HEK293 (cell line): ENCODE data around the gene KCNIP4.

Source experiments
- CTCF ChIA-PET: fragments of 350-600 bp; formaldehyde crosslinking; extraction: SDS; loops from one replicate; lab custom pipeline; 2021; ENCODE audit warnings: antibody characterized with exemption; lab: Yijun Ruan, JAX
- POLR2A ChIA-PET: fragments of 300-600 bp; formaldehyde crosslinking; extraction: SDS; loops from one replicate; lab custom pipeline; 2020; ENCODE audit warnings: antibody characterized with exemption, inconsistent platforms; lab: Yijun Ruan, JAX
- H3K27ac ChIP-seq: fragments of 200-500 bp; sonication (Bioruptor generic); 2 replicates; pipeline ENCODE4 v1.5.1; 2014; ENCODE audit warnings: low read depth, low read length, control low read depth, inconsistent platforms; ENCODE audit errors: extremely low read depth
- H3K36me3 ChIP-seq, 2 experiments: fragments of 200-500 bp in 1 of 2; sonication (Bioruptor generic) in 1 of 2; 1 replicate in 1 of 2; 2 replicates in 1 of 2; pipeline ENCODE4 v1.5.1; 2014 to 2017; ENCODE audit warnings: inconsistent platforms in 2 of 2, low read length in 2 of 2; ENCODE audit not compliant: control insufficient read depth in 2 of 2, insufficient read depth in 1 of 2
- H3K4me1 ChIP-seq: fragments of 200-500 bp; sonication (Bioruptor generic); 2 replicates; pipeline ENCODE4 v1.5.1; 2014; ENCODE audit warnings: mild to moderate bottlenecking, low read length, inconsistent platforms; ENCODE audit not compliant: control insufficient read depth, insufficient read depth
- H3K4me3 ChIP-seq: 2 replicates; pipeline ENCODE4 v1.5.1; 2011; ENCODE audit warnings: low read depth, mild to moderate bottlenecking, control low read depth, low read length, moderate library complexity
- H3K9me3 ChIP-seq: fragments of 200-500 bp; sonication (Bioruptor generic); 2 replicates; pipeline ENCODE4 v1.5.1; 2014; ENCODE audit warnings: low read depth, low read length, inconsistent platforms; ENCODE audit not compliant: control insufficient read depth, insufficient read depth
- AEBP2 ChIP-seq: fragments of 450-650 bp; formaldehyde crosslinking; IDR thresholded peaks from 2 replicates; pipeline ENCODE4 v1.5.1; 2016; ENCODE audit warnings: missing biosample characterization, missing genetic modification characterization, borderline replicate concordance
- BCL11A ChIP-seq: fragments of 450-650 bp; formaldehyde crosslinking; IDR thresholded peaks from 2 replicates; pipeline ENCODE4 v1.5.1; 2016; ENCODE audit warnings: low read depth, missing biosample characterization, missing genetic modification characterization
- BCL11B ChIP-seq: fragments of 450-650 bp; formaldehyde crosslinking; IDR thresholded peaks from 2 replicates; pipeline ENCODE4 v1.5.1; 2016; ENCODE audit warnings: low read depth, missing biosample characterization, missing genetic modification characterization
- KLF10 ChIP-seq: fragments of 450-650 bp; IDR thresholded peaks from 2 replicates; pipeline ENCODE4 v1.5.1; 2018; ENCODE audit warnings: missing biosample characterization, mild to moderate bottlenecking, missing genetic modification characterization
- SCRT1 ChIP-seq: fragments of 450-650 bp; formaldehyde crosslinking; IDR thresholded peaks from 2 replicates; pipeline ENCODE4 v1.5.1; 2016; ENCODE audit warnings: missing biosample characterization, missing genetic modification characterization, borderline replicate concordance
- ZNF2 ChIP-seq: fragments of 450-650 bp; formaldehyde crosslinking; IDR thresholded peaks from 2 replicates; pipeline ENCODE4 v1.5.1; 2016; ENCODE audit warnings: missing biosample characterization, missing genetic modification characterization
- ZNF239 ChIP-seq: fragments of 450-650 bp; formaldehyde crosslinking; IDR thresholded peaks from 2 replicates; pipeline ENCODE4 v1.5.1; 2016; ENCODE audit warnings: missing biosample characterization, missing genetic modification characterization
- ZNF350 ChIP-seq: fragments of 450-650 bp; formaldehyde crosslinking; IDR thresholded peaks from 2 replicates; pipeline ENCODE4 v1.5.0; 2017; ENCODE audit warnings: missing biosample characterization, mild to moderate bottlenecking, missing genetic modification characterization
- ZNF530 ChIP-seq: fragments of 450-650 bp; formaldehyde crosslinking; IDR thresholded peaks from 2 replicates; pipeline ENCODE4 v1.5.1; 2016; ENCODE audit warnings: low read depth, missing biosample characterization, missing genetic modification characterization
- ZNF645 ChIP-seq: fragments of 450-650 bp; formaldehyde crosslinking; IDR thresholded peaks from 2 replicates; pipeline ENCODE4; 2016; ENCODE audit warnings: missing biosample characterization, missing genetic modification characterization
- ZNF664 ChIP-seq: fragments of 450-650 bp; formaldehyde crosslinking; IDR thresholded peaks from 2 replicates; pipeline ENCODE4 v1.5.1; 2016; ENCODE audit warnings: missing biosample characterization, missing genetic modification characterization
- ZNF76 ChIP-seq: fragments of 450-650 bp; formaldehyde crosslinking; IDR thresholded peaks from 2 replicates; pipeline ENCODE4; 2016; ENCODE audit warnings: low read depth, missing biosample characterization, missing genetic modification characterization, borderline replicate concordance
- ZNF785 ChIP-seq: fragments of 450-650 bp; formaldehyde crosslinking; IDR thresholded peaks from 2 replicates; pipeline ENCODE4 v1.5.1; 2016; ENCODE audit warnings: missing biosample characterization, missing genetic modification characterization
- ZNF830 ChIP-seq: fragments of 450-650 bp; IDR thresholded peaks from 2 replicates; pipeline ENCODE4 v1.5.0; 2018; ENCODE audit warnings: missing biosample characterization, missing genetic modification characterization, low read depth, mild to moderate bottlenecking, moderate library complexity
- TF ChIP-seq, protein P1 (sequence below): fragments of 450-650 bp; formaldehyde crosslinking; IDR thresholded peaks from 2 replicates; pipeline ENCODE4 v1.5.1; 2016; ENCODE audit warnings: missing biosample characterization, missing genetic modification characterization
- TF ChIP-seq, protein P2 (sequence below): fragments of 450-650 bp; formaldehyde crosslinking; IDR thresholded peaks from 2 replicates; pipeline ENCODE4 v1.5.1; 2016; ENCODE audit warnings: missing biosample characterization, missing genetic modification characterization

Gene KCNIP4

DNA sequence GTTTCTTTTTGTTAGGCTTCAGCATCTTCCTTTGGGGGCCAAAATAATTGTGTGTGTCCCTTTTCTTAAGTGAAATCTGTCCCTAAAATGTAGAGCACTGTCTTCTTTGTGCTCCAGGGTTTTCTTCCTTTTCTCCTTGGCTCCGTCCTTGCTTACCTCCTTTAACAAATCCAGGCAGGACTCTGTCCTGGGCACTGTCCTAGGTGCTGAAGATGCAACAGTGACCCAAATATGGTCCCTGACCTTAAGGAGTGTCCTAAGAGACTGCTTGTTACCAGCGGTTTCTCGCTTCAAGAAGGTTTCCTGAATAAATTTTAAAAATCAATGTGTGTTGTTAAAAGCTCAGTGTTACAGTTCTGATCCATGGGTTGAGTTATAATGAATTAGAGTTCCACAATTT, 471.8 kb downstream of the KCNIP4 start:
- TF ChIP-seq ZNF645 (tag by site-specific recombination) (no peak), ZNF830 (no peak), ZNF2 (tag by site-specific recombination) (no peak)
- TF ChIP-seq, protein P1, sequence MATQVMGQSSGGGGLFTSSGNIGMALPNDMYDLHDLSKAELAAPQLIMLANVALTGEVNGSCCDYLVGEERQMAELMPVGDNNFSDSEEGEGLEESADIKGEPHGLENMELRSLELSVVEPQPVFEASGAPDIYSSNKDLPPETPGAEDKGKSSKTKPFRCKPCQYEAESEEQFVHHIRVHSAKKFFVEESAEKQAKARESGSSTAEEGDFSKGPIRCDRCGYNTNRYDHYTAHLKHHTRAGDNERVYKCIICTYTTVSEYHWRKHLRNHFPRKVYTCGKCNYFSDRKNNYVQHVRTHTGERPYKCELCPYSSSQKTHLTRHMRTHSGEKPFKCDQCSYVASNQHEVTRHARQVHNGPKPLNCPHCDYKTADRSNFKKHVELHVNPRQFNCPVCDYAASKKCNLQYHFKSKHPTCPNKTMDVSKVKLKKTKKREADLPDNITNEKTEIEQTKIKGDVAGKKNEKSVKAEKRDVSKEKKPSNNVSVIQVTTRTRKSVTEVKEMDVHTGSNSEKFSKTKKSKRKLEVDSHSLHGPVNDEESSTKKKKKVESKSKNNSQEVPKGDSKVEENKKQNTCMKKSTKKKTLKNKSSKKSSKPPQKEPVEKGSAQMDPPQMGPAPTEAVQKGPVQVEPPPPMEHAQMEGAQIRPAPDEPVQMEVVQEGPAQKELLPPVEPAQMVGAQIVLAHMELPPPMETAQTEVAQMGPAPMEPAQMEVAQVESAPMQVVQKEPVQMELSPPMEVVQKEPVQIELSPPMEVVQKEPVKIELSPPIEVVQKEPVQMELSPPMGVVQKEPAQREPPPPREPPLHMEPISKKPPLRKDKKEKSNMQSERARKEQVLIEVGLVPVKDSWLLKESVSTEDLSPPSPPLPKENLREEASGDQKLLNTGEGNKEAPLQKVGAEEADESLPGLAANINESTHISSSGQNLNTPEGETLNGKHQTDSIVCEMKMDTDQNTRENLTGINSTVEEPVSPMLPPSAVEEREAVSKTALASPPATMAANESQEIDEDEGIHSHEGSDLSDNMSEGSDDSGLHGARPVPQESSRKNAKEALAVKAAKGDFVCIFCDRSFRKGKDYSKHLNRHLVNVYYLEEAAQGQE: peak; percentile 80
- CTCF ChIA-PET: no interaction called here
- Histone ChIP-seq H3K4me1 (no peaks in the 10 kb centered on the region), H3K9me3 (no peaks in the 10 kb centered on the region), H3K36me3 (no peaks in the 10 kb centered on the region), H3K27ac (no peak overlapping the region), H3K4me3 (no peak overlapping the region)
- POLR2A ChIA-PET: no interaction called here

DNA sequence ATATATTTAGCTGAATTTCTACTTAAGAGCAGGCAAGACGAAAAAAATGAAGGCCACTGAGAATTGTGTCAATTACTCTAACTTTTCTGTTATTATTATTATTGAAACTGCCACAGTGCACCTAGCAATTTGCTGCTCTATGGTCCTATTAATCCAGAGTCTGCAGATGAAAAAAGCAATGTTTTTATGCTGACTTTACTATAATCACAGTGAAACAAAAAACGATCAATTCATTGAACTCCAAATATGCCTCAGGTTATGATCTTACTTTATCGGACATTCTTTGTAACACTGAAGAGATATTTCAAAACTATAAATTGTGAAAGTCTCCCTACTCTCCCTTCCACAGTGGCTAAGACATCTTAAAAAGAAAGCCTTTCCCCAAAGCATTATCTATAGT, 474.4 kb downstream of the KCNIP4 start:
- Histone ChIP-seq H3K36me3 (no peaks in the 10 kb centered on the region), H3K4me1 (no peaks in the 10 kb centered on the region), H3K9me3 (no peaks in the 10 kb centered on the region), H3K27ac (no peak overlapping the region), H3K4me3 (no peak overlapping the region)
- POLR2A ChIA-PET: no interaction called here
- TF ChIP-seq BCL11A (tag by site-specific recombination): no peak
- no peak for TF ChIP-seq ZNF239
- TF ChIP-seq BCL11B (tag by site-specific recombination): no peak
- TF ChIP-seq ZNF350 (tag by site-specific recombination): no peak
- TF ChIP-seq KLF10 (tag by site-specific recombination): no peak
- TF ChIP-seq SCRT1: no peak
- TF ChIP-seq, protein P2, sequence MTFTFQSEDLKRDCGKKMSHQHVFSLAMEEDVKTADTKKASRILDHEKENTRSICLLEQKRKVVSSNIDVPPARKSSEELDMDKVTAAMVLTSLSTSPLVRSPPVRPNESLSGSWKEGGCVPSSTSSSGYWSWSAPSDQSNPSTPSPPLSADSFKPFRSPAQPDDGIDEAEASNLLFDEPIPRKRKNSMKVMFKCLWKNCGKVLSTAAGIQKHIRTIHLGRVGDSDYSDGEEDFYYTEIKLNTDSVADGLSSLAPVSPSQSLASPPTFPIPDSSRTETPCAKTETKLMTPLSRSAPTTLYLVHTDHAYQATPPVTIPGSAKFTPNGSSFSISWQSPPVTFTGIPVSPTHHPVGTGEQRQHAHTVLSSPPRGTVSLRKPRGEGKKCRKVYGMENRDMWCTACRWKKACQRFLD: no peak
- no peak for TF ChIP-seq ZNF76 (tag by site-specific recombination)
- TF ChIP-seq ZNF785 (tag by site-specific recombination): no peak
- TF ChIP-seq AEBP2 (tag by site-specific recombination): no peak
- TF ChIP-seq, protein P1: no peak
- no peak for TF ChIP-seq ZNF664
- no peak for TF ChIP-seq ZNF530 (tag by site-specific recombination)
- CTCF ChIA-PET: no interaction called here
